Neuron (in vitro differentiated cells): ENCODE data around the gene ANO6.
"Not testable (repeated sequence)": the region's sequence is repeated elsewhere in the genome, so short reads cannot be mapped to it uniquely, and the experiment has no call there.

Experiments
- H2AFZ ChIP-seq: one replicate; pipeline ENCODE4 v1.6.1; 2013; ENCODE audit warnings: low read depth, mild to moderate bottlenecking, inconsistent platforms, low read length, moderate library complexity
- H3K27me3 ChIP-seq: one replicate; pipeline ENCODE4 v1.6.1; 2013; ENCODE audit warnings: low read length; ENCODE audit not compliant: insufficient read depth
- H3K36me3 ChIP-seq: one replicate; pipeline ENCODE4 v1.6.1; 2013; ENCODE audit warnings: low read length; ENCODE audit not compliant: insufficient read depth
- H3K4me1 ChIP-seq: one replicate; pipeline ENCODE4 v1.6.1; 2013; ENCODE audit warnings: low read length; ENCODE audit not compliant: insufficient read depth
- H3K4me3 ChIP-seq: 2 replicates; pipeline ENCODE4 v1.5.1; 2013; ENCODE audit warnings: mild to moderate bottlenecking, low read length, moderate library complexity
- H3K9me3 ChIP-seq: one replicate; pipeline ENCODE4 v1.6.1; 2013; ENCODE audit warnings: low read length

The ANO6 gene

GRCh38 chr12:45260104-45260815 lies 44.4 kb downstream of the ANO6 start:
- Histone ChIP-seq H3K4me1 (peaks cover 18% of the 10 kb centered on the region), H2AFZ (no peak overlapping the region), H3K36me3 (no peaks in the 10 kb centered on the region), H3K9me3 (no peaks in the 10 kb centered on the region), H3K27me3 (no peaks in the 10 kb centered on the region), H3K4me3 (no peak overlapping the region)

GRCh38 chr12:45260854-45261253 lies 45.0 kb downstream of the ANO6 start:
- H3K4me1 ChIP-seq, result peaks cover 18% of the 10 kb centered on the region
- H3K27me3 ChIP-seq, result no peaks in the 10 kb centered on the region
- no peak overlapping the region for H2AFZ ChIP-seq
- no peaks in the 10 kb centered on the region for H3K36me3 ChIP-seq
- no peak overlapping the region for H3K4me3 ChIP-seq
- H3K9me3 ChIP-seq, result no peaks in the 10 kb centered on the region

- H3K4me3 ChIP-seq, H3K9me3 ChIP-seq, H3K36me3 ChIP-seq, H2AFZ ChIP-seq, H3K27me3 ChIP-seq: not testable (repeated sequence)
- H3K4me1 ChIP-seq, result peaks cover 14% of the 10 kb centered on the region
These were observed 46.3 kb downstream of the ANO6 start for GRCh38 chr12:45262185-45262584.

GRCh38 chr12:45263587-45263986 lies 47.7 kb downstream of the ANO6 start:
- Histone ChIP-seq H2AFZ (no peak overlapping the region), H3K4me1 (peaks cover 14% of the 10 kb centered on the region), H3K36me3 (no peaks in the 10 kb centered on the region), H3K27me3 (no peaks in the 10 kb centered on the region), H3K4me3 (no peak overlapping the region), H3K9me3 (no peaks in the 10 kb centered on the region)

GRCh38 chr12:45268672-45269411 lies 52.9 kb downstream of the ANO6 start:
- H3K4me3 ChIP-seq, result no peak overlapping the region
- no peaks in the 10 kb centered on the region for H3K27me3 ChIP-seq
- H3K4me1 ChIP-seq, result no peaks in the 10 kb centered on the region
- no peak overlapping the region for H2AFZ ChIP-seq
- no peaks in the 10 kb centered on the region for H3K9me3 ChIP-seq
- H3K36me3 ChIP-seq, result no peaks in the 10 kb centered on the region

GRCh38 chr12:45269412-45269751 lies 53.5 kb downstream of the ANO6 start:
- H3K9me3 ChIP-seq, result no peaks in the 10 kb centered on the region
- H3K4me1 ChIP-seq, result no peaks in the 10 kb centered on the region
- H3K27me3 ChIP-seq, result no peaks in the 10 kb centered on the region
- no peak overlapping the region for H2AFZ ChIP-seq
- H3K36me3 ChIP-seq, result no peaks in the 10 kb centered on the region
- H3K4me3 ChIP-seq, result no peak overlapping the region

- H3K4me3 ChIP-seq, result no peak overlapping the region
- no peaks in the 10 kb centered on the region for H3K36me3 ChIP-seq
- H3K27me3 ChIP-seq, result no peaks in the 10 kb centered on the region
- no peaks in the 10 kb centered on the region for H3K4me1 ChIP-seq
- H3K9me3 ChIP-seq, result no peaks in the 10 kb centered on the region
- H2AFZ ChIP-seq, result no peak overlapping the region
These were observed 55.1 kb downstream of the ANO6 start for GRCh38 chr12:45270951-45271350.

GRCh38 chr12:45273717-45274271 lies 57.9 kb downstream of the ANO6 start:
- Histone ChIP-seq H3K27me3 (no peaks in the 10 kb centered on the region), H2AFZ (no peak overlapping the region), H3K9me3 (no peaks in the 10 kb centered on the region), H3K4me3 (no peak overlapping the region), H3K36me3 (no peaks in the 10 kb centered on the region), H3K4me1 (no peaks in the 10 kb centered on the region)

GRCh38 chr12:45276154-45276755 lies 60.4 kb downstream of the ANO6 start:
- H3K9me3 ChIP-seq, result no peaks in the 10 kb centered on the region
- no peaks in the 10 kb centered on the region for H3K36me3 ChIP-seq
- peaks cover 13% of the 10 kb centered on the region for H3K4me1 ChIP-seq
- no peak overlapping the region for H2AFZ ChIP-seq
- H3K27me3 ChIP-seq, result no peaks in the 10 kb centered on the region
- H3K4me3 ChIP-seq, result no peak overlapping the region

GRCh38 chr12:45278447-45278846 lies 62.6 kb downstream of the ANO6 start:
- Histone ChIP-seq H2AFZ (no peak overlapping the region), H3K4me3 (no peak overlapping the region), H3K4me1 (peaks cover 13% of the 10 kb centered on the region), H3K27me3 (no peaks in the 10 kb centered on the region), H3K9me3 (peaks cover 3% of the 10 kb centered on the region), H3K36me3 (peaks cover 4% of the 10 kb centered on the region)

GRCh38 chr12:45279931-45280830 lies 64.3 kb downstream of the ANO6 start:
- Histone ChIP-seq H3K4me1 (peaks cover 13% of the 10 kb centered on the region), H3K9me3 (peaks cover 3% of the 10 kb centered on the region), H3K4me3 (no peak overlapping the region), H2AFZ (no peak overlapping the region), H3K36me3 (peaks cover 4% of the 10 kb centered on the region), H3K27me3 (no peaks in the 10 kb centered on the region)

GRCh38 chr12:45281994-45282393 lies 66.1 kb downstream of the ANO6 start:
- Histone ChIP-seq H3K9me3 (peaks cover 3% of the 10 kb centered on the region), H3K27me3 (no peaks in the 10 kb centered on the region), H3K4me1 (peaks cover 13% of the 10 kb centered on the region), H2AFZ (no peak overlapping the region), H3K4me3 (no peak overlapping the region), H3K36me3 (peaks cover 4% of the 10 kb centered on the region)
